HG03175 (cell line): ENCODE data around the gene CREG1.
"Not testable (repeated sequence)": the region's sequence is repeated elsewhere in the genome, so short reads cannot be mapped to it uniquely, and the experiment has no call there.

Experiments
- ATAC-seq: cut with Tn5 transposase; IDR thresholded peaks from one replicate; pipeline ENCODE4 v1.9.1; 2021; ENCODE audit warnings: mild to moderate bottlenecking, moderate library complexity; ENCODE audit not compliant: unreplicated experiment

CREG1 gene

DNA sequence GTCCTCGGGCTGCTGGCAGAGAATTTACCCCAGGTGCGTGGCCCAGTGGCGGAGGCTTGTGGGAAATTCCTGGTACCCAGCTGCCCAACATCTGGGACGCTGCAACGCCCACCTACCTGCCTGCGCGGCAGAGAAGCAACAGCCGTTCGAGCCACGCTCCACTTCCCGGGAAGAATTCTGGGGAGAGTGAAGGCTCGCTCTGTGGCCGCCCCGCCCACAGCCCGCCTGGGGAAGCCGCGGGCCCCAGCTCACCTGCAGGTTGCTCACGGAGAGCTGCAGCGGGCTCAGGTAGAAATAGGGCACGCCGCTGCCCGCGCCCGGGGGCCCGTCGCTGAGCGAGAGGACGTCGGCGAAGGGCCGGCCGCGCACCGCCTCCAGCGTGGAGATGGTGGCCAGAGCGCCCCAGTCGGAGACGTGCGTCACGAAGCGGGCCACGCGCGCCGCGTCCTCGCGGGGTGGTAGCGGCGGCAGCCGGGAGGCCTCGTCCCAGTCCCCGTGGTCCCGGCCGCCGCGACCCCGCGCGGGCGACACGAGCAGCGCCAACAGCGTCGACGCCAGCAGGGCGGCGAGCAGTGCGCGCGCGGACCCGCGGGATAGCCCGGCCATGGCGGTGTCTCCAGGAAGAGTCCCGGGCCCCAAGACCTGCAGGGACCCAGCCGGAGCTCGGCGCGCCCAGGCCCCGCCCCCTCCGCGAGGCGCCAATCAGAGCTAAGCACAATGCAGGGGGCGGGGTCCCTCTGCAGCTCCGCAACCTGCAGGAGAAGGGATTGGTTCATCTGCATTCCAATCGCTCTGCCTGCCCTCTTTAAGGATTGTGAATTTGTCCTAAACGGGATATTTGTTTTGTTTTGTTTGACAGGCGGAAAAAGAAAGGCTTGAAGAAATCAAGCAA, at the start of gene CREG1:
Gene CREG1, minus strand, starts transcription at position 627 of the 892 bp plus-strand sequence.
- peak; percentile 97 for ATAC-seq

DNA sequence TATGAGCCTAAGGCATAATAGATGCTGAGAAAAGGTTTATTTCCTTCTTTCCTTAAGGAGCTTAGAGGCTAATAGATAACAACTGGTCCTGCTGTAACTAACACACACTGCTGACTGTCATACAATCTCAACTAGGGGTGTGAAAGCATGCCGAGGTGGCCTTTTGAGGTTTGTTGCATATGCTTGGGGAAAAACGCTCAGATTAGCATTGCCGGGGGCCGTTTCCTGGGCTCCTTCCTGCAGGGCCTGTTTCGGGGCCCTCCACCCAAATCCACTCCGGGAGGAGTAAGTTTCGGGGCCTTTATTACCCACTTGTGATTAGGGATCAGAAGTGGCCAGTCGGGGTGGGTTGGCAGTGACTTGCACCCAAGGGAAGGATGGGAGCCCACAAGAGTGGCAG, 49.3 kb upstream of the CREG1 start:
- no peak for ATAC-seq

DNA sequence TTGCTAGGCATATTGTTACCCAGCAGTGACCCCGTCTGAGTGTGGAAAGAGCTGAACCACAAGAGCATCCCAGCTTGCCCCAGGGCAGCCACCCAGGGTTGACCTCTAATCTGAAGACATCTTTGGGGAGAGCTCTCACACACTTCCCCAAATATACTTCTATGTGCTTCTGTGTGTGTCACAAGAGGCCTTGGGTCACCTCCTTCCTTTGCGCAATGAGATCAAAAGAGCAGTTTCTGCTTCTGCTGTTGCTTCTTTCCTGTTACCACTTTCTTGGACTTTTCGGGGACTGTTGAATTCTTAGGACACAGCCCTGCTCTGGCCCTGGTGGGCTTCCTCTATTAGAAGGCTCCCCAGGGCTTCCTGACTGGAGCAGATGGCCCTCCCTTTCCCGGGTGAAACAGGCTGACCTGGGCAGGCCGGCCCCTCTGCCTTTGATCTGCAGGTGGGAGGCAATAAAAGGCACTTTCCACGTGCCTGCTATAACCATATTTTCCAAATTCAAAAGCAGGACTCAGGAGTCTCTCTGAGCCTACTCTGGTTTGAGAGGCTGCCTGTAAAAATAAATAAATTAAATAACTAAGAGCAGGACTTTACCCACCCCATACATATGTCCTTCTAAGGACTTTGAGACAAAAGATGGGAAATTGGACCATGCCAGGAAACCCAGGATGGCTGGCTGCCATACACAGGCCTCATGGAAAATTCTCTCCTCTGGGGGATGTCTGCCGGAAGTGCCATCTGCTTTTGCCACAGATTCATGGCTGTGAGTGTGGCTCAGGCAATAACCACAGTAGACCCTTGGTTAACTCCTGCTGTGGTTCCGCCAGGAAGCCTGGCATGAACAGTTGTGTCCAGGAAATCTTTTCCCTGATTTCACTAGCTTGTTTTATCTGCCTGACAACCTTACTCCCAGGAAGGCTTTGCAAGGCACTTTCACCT, 48.2 kb upstream of the CREG1 start:
- no peak for ATAC-seq

DNA sequence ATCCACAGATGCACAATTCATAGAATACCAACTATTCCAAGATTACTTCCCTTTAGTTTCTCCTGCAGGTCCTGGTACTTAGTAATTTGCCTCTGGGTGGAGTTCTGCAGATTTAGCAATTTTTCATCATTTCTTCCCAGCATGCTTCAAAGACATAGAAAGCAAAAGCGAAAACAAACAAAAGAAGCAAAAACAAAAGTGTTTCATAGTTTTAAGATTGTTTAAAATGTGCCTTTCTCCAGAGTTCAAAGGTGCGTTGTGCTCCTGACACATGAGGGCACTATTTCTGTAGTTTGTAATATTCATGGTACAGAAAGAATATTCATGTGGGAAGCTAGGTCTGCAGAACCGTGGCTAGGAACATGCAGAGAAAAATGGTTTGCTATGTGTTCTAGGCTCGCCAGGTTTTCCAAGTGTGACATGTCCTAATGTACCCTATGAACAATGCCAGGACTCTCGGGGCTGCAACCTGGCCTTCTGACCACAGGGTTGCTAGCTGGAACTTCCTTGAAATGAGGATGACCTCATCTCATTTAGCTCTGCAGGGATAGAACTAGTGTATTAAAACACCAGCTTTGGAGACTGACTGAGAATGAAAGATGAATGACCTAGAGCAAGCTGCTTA, 46.5 kb upstream of the CREG1 start:
- peak; percentile 69 for ATAC-seq

DNA sequence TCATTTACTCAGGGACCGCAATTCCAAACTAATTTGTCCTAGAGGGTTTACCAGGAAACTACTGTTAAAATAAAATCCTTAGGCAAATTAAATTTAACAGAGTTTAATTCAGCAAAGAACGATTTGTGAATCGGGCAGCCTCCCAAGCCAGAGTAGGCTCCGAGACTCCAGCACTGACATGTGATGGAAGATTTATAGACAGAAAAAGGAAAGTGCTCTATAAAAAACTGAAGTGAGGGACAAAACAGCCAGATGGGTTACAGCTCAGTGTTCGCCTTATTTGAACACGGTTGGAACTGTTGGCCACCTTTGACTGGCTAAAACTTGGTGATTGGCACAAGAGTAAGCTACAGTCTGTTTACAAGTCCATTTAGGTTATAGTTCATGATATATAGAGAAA, 41.3 kb upstream of the CREG1 start:
- no peak for ATAC-seq

DNA sequence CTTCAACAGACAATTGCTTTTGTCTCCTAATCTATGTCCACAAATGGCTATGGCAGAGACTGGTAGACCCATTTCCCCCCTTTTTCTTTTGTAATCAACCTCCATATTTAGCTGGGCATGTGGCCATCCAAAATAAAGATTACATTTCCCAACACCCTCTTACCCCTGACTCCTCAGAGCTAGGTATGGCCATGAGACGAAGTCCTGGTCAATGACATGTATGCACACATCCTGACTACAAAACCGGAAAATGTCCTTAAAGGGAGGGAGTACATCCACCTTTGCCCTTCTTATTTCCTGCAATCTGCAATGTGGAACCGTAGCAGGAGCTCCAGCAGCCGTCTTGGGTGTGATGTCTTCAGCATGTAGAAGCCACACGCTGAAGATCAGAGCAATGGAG, 40.3 kb upstream of the CREG1 start:
- no peak for ATAC-seq

DNA sequence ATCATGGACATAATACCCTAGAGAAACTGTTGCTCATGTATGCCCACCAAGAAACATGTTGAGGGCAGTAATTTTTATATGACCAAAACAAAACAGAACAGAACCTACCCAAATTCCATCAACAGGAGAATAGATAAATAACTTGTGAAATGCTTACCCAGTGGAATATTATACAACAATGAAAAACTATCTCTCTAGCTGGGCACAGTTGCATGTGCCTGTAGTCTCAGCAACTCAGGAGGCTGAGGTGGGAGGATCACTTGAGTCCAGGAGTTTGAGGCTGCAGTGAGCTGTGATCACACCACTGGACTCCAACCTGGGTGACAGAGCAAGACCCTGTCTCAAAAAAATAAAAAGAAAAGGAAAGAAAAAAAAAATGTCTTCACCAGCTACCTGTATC, 38.9 kb upstream of the CREG1 start:
- ATAC-seq: no peak

DNA sequence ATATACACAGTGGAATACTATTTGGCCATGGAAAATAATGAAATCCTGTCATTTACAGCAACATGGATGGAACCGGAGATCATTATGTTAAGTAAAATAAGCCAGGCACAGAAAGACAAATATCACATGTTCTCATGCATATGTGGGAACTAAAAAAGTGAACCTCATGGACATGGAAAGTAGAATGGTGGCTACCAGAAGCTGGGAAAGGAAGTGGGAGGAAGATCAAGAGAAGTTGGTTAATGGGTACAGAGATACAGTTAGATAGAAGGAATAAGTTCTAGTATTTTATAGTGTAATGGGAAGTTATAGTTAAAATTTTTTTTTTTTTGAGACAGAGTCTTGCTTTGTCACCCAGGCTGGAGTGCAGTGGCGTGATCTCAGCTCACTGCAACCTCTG, 34.8 kb upstream of the CREG1 start:
- ATAC-seq: no peak

DNA sequence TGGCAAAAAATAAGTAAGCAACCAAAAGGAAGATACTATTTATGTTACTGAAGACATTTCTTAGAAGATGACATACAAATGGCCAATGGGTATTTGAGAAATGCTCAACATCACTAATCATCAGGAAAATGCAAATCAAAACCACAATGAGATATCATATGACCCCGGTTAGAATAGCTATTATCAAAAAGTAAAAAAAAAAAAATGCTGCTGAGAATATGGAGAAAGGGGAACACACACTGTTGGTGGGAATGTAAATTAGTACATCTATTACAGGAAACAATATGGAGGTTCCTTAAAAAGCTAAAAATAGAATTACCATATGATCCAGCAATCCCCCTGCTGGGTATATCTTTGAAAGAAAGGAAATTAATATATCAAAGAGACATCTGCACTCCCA, 34.3 kb upstream of the CREG1 start:
- no peak for ATAC-seq

DNA sequence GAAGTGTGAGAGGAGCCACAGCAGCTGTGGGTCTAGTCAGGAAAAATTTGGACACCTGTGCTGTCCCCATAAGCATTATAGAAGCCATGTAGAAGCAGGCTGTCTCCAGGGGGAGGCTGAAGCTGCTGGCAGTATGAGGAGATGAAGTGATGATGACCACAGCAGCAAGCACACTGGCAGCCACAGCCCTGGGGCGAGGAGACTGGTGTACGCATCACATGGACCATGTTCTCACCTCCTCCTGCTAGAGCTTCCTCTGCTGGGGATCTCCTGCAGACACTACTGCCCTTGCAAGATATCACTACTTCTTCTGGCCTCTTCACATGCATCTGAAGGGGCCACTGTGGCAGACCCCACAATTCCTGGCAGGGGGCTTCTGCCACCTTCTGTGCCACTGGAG, 33.8 kb upstream of the CREG1 start:
- ATAC-seq: no peak

DNA sequence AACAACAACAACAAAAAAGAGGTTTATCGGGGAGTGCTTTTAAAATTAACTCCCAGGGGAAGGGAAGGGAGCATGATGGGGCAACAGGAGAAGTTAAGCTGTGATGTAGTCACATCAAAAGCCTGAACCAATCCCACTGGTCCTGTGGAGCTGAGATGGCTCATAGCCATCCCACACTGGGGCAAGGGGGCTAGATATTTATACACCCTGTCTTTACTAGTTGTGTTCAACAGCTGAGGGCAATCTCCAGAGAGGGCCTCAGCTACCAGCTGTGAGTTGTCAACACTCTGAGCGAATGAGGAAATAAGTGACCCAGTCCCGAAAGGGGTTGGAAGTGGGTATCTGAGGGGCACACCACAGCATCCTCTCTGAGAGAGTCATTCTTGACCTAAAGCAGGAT, 31.0 kb upstream of the CREG1 start:
- no peak for ATAC-seq

DNA sequence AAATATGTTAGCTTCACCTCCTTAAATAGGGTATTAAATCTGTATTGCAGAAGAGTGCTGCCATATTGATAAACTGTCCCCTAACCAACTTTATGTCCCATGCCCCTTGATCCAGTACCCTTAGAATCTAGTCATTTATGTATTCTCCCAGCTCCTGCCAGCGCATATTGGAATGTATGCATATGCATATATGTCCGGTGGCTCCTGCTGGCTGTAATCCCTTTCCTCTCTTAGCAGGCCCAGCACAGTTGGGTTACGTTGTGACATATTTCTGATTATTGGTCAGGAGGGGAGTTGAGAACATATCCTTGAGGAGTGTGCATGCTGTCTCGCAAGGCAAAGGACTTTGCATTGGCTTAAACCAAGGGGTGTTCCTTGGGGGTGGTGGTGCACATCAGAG, 29.2 kb upstream of the CREG1 start:
- no peak for ATAC-seq

DNA sequence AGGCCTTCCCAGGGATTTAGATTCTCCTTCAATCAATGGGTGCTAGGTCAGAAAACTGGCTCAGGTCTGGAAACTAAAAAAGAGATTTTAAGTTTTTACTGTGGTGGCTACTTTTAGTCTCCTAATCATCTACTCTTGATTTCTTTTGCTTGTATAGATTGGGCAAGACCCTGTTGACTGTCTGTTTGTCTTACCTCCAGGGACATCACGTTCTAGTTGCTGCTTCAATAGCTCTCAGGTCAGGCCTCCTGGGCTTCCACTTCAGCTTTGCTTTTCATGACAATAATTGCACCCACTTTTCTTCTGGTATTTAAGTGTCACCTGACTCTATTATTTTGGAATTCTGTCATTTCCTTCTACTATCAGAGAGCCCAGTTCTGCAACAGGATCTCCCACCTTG, 28.5 kb upstream of the CREG1 start:
- ATAC-seq: no peak

DNA sequence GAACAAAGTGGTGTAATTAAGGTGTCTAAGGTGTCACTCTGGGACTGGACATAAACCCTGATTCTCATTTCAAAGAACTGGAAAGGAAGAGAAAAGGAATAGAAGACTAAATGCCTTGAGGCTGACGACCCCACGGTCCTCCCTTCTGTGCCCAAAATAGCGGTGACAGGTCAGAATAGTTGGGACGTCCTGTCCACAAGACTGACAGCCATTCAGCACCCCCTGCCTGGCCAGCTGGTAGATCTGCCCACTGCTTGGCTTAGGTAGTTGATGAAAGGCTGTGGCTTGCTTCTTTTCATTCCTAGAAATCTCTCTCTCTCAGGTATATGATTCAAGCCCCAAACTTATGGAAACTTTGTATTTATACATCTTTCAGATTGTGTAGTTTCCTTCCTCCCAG, 26.4 kb upstream of the CREG1 start:
- no peak for ATAC-seq

DNA sequence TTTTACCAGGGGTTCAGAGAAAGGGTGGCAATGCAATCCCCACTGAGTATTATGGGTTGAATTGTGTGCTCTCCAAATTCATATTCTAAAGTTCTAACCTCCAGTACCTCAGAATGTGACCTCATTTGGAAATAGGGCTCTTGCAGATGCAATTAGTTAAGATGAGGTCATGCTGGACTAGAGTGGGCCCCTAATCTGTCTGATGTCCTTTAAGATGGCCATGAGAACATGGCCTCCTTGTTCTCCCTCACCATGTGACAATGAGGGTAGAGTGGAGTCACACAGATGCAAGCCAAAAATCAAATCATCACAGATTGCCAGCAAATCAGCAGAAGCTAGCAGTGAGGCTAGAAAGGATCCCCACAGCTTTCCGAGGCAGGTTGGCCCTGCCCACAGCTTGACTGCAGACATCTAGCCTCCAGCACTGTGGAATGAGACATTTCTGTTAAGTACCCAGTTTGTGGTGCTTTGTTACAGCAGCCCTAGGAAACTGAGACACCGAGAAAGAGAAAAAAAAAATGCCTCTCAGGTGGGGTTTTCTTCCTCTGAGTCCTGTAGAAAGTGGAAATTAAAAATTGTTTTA, 25.5 kb upstream of the CREG1 start:
- ATAC-seq: no peak

DNA sequence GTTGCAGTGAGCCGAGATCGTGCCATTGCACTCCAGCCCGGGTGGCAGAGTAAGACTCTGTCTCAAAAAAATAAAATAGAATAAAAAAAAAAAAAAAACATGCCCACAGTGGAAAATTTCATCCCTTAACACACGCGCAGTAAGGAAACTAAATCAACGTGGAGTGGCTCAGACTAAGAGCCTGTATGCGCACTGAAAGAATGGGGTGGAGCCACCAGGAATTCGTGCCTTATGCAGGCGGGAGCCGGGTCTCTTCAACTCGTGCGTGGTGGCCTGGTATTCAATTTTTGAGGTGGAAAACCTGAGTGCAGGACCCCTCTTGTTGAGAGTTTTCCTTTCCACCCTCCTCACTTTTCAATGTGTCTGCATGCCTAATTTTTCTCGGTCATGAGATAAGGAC, 22.1 kb upstream of the CREG1 start:
- no peak for ATAC-seq

DNA sequence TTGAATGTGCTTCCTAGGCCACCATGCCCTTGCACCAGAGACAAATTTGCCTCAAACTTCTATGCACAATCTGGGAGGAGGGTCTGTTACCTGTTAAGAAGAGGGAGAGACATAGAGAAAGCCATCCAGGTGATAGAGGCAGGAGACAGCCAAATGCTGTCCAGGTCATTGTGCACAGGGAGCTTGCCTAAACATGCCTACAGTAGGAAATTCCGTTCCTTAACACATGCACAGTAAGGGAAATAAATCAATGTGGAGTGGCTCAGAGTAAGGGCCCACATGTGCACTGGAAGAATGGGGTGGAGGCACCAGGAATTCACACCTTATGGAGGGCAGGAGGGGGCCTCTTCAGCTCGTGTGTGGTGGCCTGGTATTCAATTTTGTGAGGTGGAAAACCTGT, 19.5 kb upstream of the CREG1 start:
- no peak for ATAC-seq

DNA sequence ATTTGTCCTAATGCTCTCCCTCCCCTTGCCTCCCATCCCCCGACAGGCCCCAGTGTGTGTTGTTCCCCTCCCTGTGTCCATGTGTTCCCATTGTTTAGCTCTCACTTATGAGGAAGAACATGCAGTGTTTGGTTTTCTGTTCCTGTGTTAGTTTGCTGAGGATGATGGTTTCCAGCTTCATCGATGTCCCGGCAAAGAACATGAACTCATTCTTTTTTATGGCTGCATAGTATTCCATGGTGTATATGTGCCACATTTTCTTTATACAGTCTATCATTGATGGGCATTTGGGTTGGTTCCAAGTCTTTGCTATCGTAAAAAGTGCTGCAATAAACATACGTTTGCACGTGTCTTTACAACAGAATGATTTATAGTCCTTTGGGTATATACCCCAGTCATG, 17.1 kb upstream of the CREG1 start:
- ATAC-seq: not testable (repeated sequence)

DNA sequence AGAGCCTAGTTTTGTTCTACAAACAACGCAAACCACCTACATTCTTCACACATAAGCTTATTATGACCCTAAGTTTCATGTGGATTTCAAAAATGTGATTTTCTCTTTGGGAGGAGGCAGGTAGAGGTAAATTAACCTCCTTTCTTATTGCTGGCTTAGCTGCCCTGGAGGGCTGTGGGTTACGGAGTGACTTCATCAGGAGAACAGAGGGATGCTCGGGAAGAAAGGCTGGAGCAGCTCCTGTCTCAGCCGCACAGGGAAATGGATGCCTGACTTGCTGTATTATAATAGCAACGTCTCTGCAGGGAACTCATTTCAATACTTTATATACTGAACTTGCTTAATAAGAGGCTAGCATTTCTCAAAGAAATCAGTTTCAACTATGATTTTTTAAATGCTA, 14.1 kb upstream of the CREG1 start:
- ATAC-seq: no peak

DNA sequence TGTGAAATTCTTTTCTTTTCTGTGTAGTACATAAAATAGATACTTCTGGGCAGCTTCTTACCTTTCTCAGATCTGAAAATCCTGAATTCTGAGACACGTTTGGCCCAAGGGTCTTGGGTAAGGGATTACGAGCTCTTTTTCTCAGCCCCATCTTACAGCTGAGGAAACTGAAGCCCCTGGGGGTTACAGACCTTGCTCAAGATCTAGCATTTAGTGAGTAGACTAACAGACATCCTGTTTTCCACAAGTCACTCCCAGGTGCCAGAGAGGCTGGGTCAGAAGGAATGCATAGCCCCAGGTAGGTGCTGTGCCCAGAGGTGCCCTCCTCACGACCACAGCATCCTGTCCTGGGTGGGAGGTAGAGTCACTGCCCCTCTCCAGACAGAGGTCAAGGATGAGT, 13.2 kb upstream of the CREG1 start:
- ATAC-seq: no peak

DNA sequence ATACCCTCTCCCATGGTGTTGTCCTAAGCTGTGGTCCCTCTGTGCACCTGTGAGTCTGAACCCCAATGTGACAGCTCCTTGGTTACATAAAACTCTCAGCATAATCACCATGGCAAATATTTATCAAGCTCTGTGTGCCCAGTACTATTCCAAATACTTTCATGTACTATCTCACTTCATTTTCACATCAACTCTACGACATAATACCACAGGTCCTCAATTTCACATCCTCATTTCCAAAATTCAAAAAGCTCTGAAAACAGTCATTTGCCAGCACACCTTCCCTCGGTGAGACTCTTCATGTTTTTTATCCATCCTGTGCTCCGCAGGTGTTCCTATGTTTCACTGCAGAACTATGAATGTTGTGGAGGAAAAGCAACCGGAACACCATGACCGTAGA, 12.4 kb upstream of the CREG1 start:
- ATAC-seq: no peak
